DMS53 treated with DMSO at 0.1 percent for 48 hours (cell line): ENCODE data around the gene TNFRSF8.

ENCODE experiments used
- DNase-seq: peaks from one replicate; lab custom pipeline; 2025; ENCODE audit not compliant: unreplicated experiment; lab: John Stamatoyannopoulos, UW

The TNFRSF8 gene

DNA sequence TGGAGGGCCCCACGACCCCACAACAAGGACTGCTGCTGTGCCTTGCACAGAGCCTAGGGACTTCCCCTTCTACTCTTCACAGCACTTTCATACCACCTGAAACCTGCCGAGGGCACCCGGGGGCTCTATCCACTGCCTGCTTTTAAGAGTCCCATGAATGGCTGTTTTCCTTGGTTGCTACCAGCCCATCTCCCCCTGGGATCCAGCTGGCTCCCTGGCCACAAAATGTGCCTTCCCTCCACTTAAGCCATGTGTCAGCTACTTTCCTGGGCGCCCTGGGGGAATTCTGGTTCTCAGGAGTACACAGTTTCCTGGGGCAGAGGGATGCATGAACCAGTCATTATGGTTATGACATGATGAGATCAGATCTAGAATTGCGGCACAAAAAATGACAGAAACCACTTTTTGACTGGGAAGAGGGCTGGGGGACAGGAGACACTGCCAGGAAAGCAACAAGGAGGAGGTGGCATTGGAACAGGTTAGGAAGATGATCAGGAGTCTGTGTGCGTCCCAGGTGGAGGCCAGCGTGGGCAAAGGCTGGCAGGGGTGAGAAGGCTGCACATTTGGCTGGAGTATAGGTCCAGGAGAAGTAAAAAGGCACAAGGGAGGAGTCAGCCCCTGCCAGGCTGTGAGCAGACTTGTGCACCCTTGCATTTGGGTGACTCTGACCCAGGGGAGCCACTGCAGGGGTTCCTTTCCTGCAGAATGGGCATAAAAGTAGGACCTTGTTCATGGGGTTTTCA lies 3.2 kb upstream of the TNFRSF8 start:
- DNase-seq, result no peak

GRCh38 chr1:12060500-12060899 lies 2.6 kb upstream of the TNFRSF8 start:
- DNase-seq, result no peak

GRCh38 chr1:12064073-12064969 lies 1.2 kb downstream of the TNFRSF8 start:
- DNase-seq, result no peak

- DNase-seq, result no peak
These were observed 2.8 kb downstream of the TNFRSF8 start for GRCh38 chr1:12065872-12066271.

- no peak for DNase-seq
These were observed 5.1 kb downstream of the TNFRSF8 start for GRCh38 chr1:12067900-12068821.

- no peak for DNase-seq
These were observed 6.6 kb downstream of the TNFRSF8 start for GRCh38 chr1:12069623-12070244.

- no peak for DNase-seq
These were observed 8.8 kb downstream of the TNFRSF8 start for GRCh38 chr1:12071892-12072291.

GRCh38 chr1:12072741-12073140 lies 9.6 kb downstream of the TNFRSF8 start:
- no peak for DNase-seq

- no peak for DNase-seq
These were observed 10.7 kb downstream of the TNFRSF8 start for GRCh38 chr1:12073796-12074195.

DNA sequence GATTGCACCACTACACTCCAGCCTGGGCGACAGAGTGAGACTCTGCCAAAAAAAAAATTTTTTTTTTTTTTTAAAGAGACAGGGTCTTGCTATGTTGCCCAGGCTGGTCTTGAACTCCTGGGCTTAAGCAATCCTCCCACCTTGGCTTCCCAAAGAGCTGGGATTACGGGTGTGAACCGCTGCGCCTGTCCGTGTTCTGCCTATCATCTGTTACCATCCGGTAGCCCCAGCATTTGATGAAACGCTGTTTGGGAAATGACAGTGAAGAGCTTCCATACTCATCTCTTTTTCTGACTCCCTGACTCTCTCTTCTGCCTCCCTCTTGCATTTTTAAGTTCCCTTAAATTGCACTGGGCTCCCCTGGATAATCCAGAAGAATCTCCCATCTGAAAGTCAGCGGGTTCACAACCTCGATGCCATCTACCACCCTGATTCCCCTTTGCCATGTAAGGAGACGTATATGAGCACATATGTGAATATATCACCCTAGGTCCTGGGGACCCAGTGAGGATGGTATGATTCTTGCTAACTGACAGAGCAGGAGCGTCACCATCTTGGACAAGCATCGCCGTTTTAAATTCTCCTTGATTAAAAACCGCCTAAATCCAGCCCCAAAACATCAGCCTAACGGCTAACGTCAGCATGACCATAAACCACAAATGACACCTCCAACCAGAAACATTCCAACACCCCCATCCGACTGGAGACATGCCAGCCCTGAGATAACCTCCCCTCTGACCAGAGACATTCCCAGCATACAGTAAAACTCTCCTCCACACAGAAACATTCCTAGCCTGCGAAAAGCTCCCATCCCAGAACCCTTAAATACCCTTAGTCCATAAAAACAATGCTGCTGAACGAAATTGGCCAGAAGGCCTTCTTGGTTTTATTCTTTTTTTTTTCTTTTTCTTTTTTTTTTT lies 12.4 kb downstream of the TNFRSF8 start:
- no peak for DNase-seq

DNA sequence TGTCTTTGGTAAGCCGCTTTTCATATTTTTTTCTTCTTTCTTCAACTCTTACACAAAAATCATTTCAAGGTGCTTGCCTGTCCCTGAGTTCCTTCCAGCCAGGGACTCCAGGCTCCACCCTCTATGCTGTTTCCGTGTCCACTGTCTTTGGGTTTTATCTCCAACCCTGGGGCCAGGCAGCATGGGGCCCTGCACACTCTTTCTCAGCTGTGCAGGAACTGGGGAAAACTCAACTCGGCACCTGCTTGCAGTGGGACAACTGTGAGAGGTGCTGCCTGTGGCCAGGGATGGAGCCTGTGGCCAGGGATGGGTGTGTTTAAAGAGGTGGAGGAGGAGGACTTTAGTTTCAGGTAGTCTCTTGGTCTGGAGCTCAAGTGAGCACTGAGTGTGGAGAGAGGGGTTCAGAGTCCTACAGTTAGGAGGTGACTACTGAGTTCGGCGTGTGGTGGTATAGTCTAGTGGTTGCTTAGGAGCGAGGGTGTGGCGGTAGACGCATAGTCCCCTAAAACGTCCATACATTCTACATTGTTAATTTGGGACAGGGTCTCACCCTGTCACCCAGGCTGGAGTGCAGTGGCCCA lies 13.4 kb downstream of the TNFRSF8 start:
- DNase-seq, result no peak

DNA sequence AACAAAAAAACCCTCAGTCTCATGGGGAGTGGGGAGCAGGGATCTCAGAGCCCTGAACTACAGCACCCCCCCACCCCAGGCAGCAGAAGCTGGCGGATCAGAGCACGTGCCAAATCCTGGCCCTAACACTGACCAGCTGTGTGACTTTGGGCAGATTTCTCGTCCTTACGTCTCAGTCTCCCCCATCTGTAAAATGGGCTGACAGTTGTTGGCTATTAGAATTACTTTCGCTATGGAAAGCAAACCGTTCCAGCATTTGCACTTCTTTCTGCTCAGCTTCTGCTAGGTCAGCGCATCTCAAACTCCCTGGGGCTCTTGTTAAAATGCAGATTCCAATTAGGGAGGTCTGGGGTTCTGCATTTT lies 15.5 kb downstream of the TNFRSF8 start:
- DNase-seq, result no peak

GRCh38 chr1:12078938-12079861 lies 16.1 kb downstream of the TNFRSF8 start:
- DNase-seq, result peak; percentile 20

GRCh38 chr1:12080156-12080555 lies 17.1 kb downstream of the TNFRSF8 start:
- DNase-seq, result no peak

DNA sequence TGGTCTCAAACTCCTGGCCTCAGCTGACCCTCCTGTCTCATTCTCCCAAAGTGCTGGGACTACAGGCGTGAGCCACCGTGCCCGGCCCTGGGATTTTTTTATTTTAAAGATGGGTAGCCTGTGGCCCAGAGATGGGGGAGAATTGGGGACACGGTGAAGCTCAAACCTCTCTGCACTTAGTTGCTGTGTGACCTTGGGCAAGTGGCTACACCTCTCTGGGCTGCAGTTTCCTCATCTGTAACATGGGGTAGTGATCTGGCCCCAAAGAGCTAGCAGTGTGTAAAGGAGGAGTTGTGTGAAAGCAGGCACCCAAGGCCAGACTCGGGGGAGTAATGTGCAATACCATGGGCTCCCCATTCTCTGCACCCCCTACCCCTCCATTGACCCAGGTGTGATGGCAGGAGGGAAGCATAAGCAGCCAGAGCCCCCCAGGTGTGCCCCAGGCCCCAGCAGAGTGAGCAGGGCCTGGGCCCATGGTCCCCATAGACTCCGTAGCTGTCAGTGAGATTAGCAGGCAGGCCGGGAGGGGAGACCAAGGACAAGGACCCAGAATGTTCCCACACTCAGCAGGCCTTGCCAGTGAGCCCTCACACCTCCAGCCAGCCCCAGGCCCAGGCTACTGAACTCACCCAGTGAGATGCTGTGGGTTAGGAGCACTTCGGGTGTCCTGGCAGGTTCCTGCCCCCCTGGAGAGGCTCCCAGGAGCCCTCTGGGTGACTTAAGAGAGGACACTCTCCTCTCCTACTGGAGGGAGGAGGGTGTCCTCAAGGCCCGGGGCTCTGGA lies 17.9 kb downstream of the TNFRSF8 start:
- no peak for DNase-seq

DNA sequence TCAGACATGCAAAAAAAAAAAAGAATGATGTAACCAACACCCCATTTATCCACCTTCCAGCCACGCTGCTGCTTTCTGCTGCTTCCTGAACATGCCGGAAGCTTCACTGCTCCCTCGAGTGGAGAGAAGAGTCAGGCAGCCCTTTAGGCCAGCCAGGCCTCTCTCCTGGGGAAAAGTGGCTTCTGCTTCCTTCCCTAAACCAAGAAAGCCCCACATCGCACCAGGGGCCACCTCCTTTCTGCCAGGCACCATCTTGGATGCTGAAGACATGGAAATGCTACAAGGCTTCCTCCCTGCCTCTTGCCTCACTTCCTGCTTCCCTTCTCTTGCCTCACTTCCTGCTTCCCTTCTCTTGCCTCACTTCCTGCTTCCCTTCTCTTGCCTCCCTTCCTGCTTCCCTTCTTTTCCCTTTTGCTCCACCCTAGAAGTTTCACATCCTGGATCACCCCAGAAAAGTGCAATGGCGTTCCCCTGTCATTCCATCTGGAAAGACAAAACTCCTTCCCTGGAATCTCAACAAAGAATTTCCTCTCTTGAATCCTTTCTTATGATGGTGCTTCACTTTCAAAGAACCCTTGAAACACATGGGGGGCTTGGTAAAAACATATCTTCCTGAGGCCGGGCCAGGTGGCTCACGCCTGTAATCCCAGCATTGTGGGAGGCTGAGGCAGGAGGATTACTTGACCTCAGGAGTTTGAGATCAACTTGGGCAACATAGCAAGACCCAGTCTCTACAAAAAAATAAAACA lies 18.7 kb downstream of the TNFRSF8 start:
- no peak for DNase-seq

DNA sequence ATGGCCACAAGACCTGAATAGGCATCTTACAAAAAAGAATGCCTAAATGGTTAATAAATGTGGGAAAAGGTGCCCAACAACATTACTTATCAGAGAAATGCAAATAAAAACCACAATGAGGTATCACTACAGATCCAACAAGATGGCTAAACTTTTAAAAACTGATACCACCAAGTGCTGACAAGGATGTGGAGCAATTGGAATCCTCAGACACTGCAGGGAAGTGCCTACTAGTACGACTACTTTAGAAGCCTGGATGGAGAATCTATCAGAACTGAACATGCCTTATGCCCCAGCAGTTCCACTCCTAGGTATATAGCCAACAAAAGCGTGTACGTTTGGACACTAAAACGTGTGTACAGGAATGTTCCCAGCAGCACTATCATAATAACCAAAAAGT lies 19.9 kb downstream of the TNFRSF8 start:
- no peak for DNase-seq
